Stimulated activated CD4-positive, alpha-beta T cell treated with anti-CD3 and anti-CD28 coated beads, TNF-alpha, amount 100 ng/mL, for 24 hours (primary cell): ENCODE results near the gene SUCO.
A peak's percentile ranks its signal among the peaks of the same experiment; 100 is the strongest.
"Not testable (repeated sequence)": the region's sequence is repeated elsewhere in the genome, so short reads cannot be mapped to it uniquely, and the experiment has no call there.

Experiments
- DNase-seq, 3 experiments: peaks; one replicate each; pipeline ENCODE4 v3.0.0-alpha.2; 2020; ENCODE audit warnings: low read depth in 3 of 3

Gene SUCO

GRCh38 chr1:172559572-172560210 is 26.7 kb downstream of the SUCO start:
- no peak for DNase-seq

GRCh38 chr1:172561252-172561651 is 28.3 kb downstream of the SUCO start:
- no peak for DNase-seq

- no peak for DNase-seq
These were observed 33.4 kb downstream of the SUCO start for GRCh38 chr1:172566196-172566997.

- DNase-seq: no peak
These were observed 34.8 kb downstream of the SUCO start for GRCh38 chr1:172567720-172568119.

- no peak for DNase-seq
These were observed 41.1 kb downstream of the SUCO start for GRCh38 chr1:172574080-172574479.

GRCh38 chr1:172578586-172578985 is 45.6 kb downstream of the SUCO start:
- DNase-seq: no peak

- no peak for DNase-seq
These were observed 48.3 kb downstream of the SUCO start for GRCh38 chr1:172581273-172581672.

GRCh38 chr1:172581779-172582178 is 48.8 kb downstream of the SUCO start:
- DNase-seq: no peak

- no peak for DNase-seq
These were observed 49.9 kb downstream of the SUCO start for GRCh38 chr1:172582889-172583288.

- no peak for DNase-seq
These were observed 52.4 kb downstream of the SUCO start for GRCh38 chr1:172585348-172585747.

GRCh38 chr1:172585861-172586260 is 52.9 kb downstream of the SUCO start:
- no peak for DNase-seq

- peak in 1 of 3 experiments; percentile 18 for DNase-seq
These were observed 55.6 kb downstream of the SUCO start for GRCh38 chr1:172588296-172589291.

- no peak for DNase-seq
These were observed 56.6 kb downstream of the SUCO start for GRCh38 chr1:172589553-172589952.

GRCh38 chr1:172591429-172591828 is 58.5 kb downstream of the SUCO start:
- DNase-seq: not testable (repeated sequence)

GRCh38 chr1:172595066-172595465 is 62.1 kb downstream of the SUCO start:
- DNase-seq: not testable (repeated sequence)

- DNase-seq: not testable (repeated sequence)
These were observed 63.8 kb downstream of the SUCO start for GRCh38 chr1:172596782-172597181.

GRCh38 chr1:172599912-172600311 is 67.0 kb downstream of the SUCO start:
- DNase-seq: no peak

- DNase-seq: no peak
These were observed 67.7 kb downstream of the SUCO start for GRCh38 chr1:172600615-172601014.

GRCh38 chr1:172601046-172601630 is 68.2 kb downstream of the SUCO start:
- no peak for DNase-seq

- DNase-seq: no peak
These were observed 69.8 kb downstream of the SUCO start for GRCh38 chr1:172602706-172603105.

GRCh38 chr1:172603816-172604215 is 70.9 kb downstream of the SUCO start:
- no peak for DNase-seq

GRCh38 chr1:172605641-172606040 is 72.7 kb downstream of the SUCO start:
- DNase-seq: no peak
